Body of pancreas (tissue), 4 donors: ENCODE measurements around the gene SOX13.

Experiments used
- POLR2A ChIP-seq, 3 donors: fragments of 450-650 bp; IDR thresholded peaks; one replicate each; pipeline ENCODE4 v1.6.1; 2016; ENCODE audit warnings: antibody characterized with exemption in 3 of 3, mild to moderate bottlenecking in 2 of 3
- TF ChIP-seq, protein P1 (sequence below), 7 experiments: fragments of 450-650 bp in 4 of 7; fragments of 200-600 bp in 3 of 7; sonication (generic) in 3 of 7; IDR thresholded peaks; one replicate each; pipeline ENCODE4 v1.5.1; 2016 to 2019; ENCODE audit warnings: antibody characterized with exemption in 7 of 7

DNA sequence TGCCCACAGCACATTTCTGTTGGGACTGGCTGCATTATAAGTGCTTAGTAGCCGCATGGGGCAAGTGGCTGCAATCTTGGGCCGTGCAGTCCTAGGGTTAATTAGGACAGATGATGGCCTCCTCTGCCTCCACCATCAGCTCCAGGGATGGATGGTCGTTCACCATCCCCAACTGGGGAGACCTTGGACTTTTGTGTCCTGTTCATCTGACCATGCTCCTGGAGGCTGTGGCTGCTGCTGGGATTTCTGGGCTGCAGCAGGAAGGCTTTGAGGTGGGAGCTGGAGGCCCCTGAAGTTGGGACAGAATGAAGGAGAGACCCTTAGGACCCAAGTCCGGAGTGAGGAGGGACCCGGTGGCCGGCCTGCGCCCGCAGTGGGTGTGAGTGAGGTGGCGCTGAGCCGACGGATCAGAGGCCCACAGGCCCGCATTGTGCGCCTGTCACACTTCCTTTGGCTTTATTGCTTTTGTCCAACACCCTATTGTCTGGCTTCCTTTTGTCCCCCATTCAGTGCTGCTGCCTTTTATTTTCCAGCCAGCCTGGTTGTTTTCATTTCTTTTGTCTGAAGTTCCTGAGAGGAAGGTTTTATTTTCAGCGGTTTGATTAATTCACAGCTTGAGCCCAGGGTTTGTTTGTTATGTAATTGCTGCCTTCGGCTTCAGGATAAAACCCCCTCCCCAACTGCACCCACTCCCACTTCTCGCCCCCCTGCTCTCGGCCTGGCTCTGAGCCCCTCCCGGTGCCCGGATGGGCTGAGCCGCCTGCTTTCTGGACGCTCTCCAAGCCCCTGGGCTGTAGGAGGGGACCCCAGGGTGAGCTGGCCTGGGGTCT lies 35.6 kb downstream of the SOX13 start:
- TF ChIP-seq, protein P1, sequence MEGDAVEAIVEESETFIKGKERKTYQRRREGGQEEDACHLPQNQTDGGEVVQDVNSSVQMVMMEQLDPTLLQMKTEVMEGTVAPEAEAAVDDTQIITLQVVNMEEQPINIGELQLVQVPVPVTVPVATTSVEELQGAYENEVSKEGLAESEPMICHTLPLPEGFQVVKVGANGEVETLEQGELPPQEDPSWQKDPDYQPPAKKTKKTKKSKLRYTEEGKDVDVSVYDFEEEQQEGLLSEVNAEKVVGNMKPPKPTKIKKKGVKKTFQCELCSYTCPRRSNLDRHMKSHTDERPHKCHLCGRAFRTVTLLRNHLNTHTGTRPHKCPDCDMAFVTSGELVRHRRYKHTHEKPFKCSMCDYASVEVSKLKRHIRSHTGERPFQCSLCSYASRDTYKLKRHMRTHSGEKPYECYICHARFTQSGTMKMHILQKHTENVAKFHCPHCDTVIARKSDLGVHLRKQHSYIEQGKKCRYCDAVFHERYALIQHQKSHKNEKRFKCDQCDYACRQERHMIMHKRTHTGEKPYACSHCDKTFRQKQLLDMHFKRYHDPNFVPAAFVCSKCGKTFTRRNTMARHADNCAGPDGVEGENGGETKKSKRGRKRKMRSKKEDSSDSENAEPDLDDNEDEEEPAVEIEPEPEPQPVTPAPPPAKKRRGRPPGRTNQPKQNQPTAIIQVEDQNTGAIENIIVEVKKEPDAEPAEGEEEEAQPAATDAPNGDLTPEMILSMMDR (IDR thresholded peaks at IDR 0.05), result no peak
- TF ChIP-seq POLR2A (IDR thresholded peaks at IDR 0.05), result no peak
